WTC11 (cell line): ENCODE results near the gene RPH3AL. TPM values are rescaled to one million over a fixed set of nuclear protein-coding genes. Genes with fewer than 3 reads are reported as not detected.

Experiments used
- ATAC-seq: fragments of 200-7000 bp; cut with Tn5 transposase; 2 replicates; pipeline ENCODE4 v1.10.0; 2021; ENCODE audit warnings: mild to moderate bottlenecking, moderate library complexity
- CTCF ChIA-PET: fragments of 300-600 bp; sonication (Branson Sonifier 250); formaldehyde crosslinking; loops from one replicate; lab custom pipeline; 2021; ENCODE audit warnings: antibody characterized with exemption; lab: Charles Lee
- POLR2A ChIA-PET: fragments of 350-600 bp; sonication (Branson Sonifier 250); formaldehyde crosslinking; loops from one replicate; lab custom pipeline; 2021; ENCODE audit warnings: antibody characterized with exemption; lab: Charles Lee
- DNase-seq: peaks from one replicate; pipeline ENCODE4 v3.0.0; 2021; ENCODE audit warnings: low spot score
- H3K27ac Mint-ChIP-seq: 2 replicates; pipeline ENCODE4 v1.8.0; 2021; ENCODE audit warnings: mixed read lengths
- H3K27me3 Mint-ChIP-seq: 2 replicates; pipeline ENCODE4 v1.8.0; 2021; ENCODE audit warnings: low read depth, mild to moderate bottlenecking, moderate library complexity, mixed read lengths
- H3K36me3 Mint-ChIP-seq: 2 replicates; pipeline ENCODE4 v1.8.0; 2021; ENCODE audit warnings: mixed read lengths
- H3K4me1 Mint-ChIP-seq: 2 replicates; pipeline ENCODE4 v1.8.0; 2022; ENCODE audit warnings: mixed read lengths
- H3K4me3 Mint-ChIP-seq: 2 replicates; pipeline ENCODE4 v1.8.0; 2021; ENCODE audit warnings: mild to moderate bottlenecking, moderate library complexity, mixed read lengths
- H3K9me3 Mint-ChIP-seq: 2 replicates; pipeline ENCODE4 v1.8.0; 2021; ENCODE audit warnings: mixed read lengths
- ATF1 ChIP-seq: sonication (generic); formaldehyde crosslinking; IDR thresholded peaks from 2 replicates; pipeline ENCODE4 v1.8.1; 2023; ENCODE audit warnings: mild to moderate bottlenecking, moderate library complexity, missing genetic modification reagents
- ETV6 ChIP-seq: sonication (generic); formaldehyde crosslinking; IDR thresholded peaks from 2 replicates; pipeline ENCODE4 v1.8.1; 2022; ENCODE audit warnings: mild to moderate bottlenecking, missing genetic modification reagents
- FOXK1 ChIP-seq: sonication (generic); formaldehyde crosslinking; IDR thresholded peaks from 2 replicates; pipeline ENCODE4 v1.8.0; 2022; ENCODE audit warnings: mild to moderate bottlenecking, moderate library complexity, missing genetic modification reagents
- IRF2 ChIP-seq: sonication (generic); formaldehyde crosslinking; IDR thresholded peaks from 2 replicates; pipeline ENCODE4 v1.8.0; 2022; ENCODE audit warnings: low read depth, missing genetic modification reagents, borderline replicate concordance
- JAZF1 ChIP-seq: fragments of 250-450 bp; sonication (Bioruptor Pico); IDR thresholded peaks from 2 replicates; pipeline ENCODE4 v1.9.0; 2021; ENCODE audit warnings: moderate library complexity, mild to moderate bottlenecking, inconsistent platforms
- SMAD4 ChIP-seq: sonication (generic); formaldehyde crosslinking; IDR thresholded peaks from 2 replicates; pipeline ENCODE4 v1.8.0; 2022; ENCODE audit warnings: mild to moderate bottlenecking, missing genetic modification reagents
- ZNF138 ChIP-seq: sonication (generic); formaldehyde crosslinking; conservative IDR thresholded peaks from 2 replicates; pipeline ENCODE4 v1.8.1; 2022; ENCODE audit warnings: mild to moderate bottlenecking, moderate library complexity, missing genetic modification reagents
- ZNF232 ChIP-seq: sonication (generic); formaldehyde crosslinking; IDR thresholded peaks from 2 replicates; pipeline ENCODE4 v1.8.0; 2022; ENCODE audit warnings: mild to moderate bottlenecking, missing genetic modification reagents
- ZNF317 ChIP-seq: sonication (generic); formaldehyde crosslinking; IDR thresholded peaks from 2 replicates; pipeline ENCODE4 v1.8.1; 2023; ENCODE audit warnings: low read depth, mild to moderate bottlenecking, moderate library complexity, missing genetic modification reagents, borderline replicate concordance
- total RNA-seq: library from RNA; stranded (reverse); gene quantifications from 3 replicates; pipeline ENCODE4 v1.2.3, GENCODE V29; 2021
- TF ChIP-seq, protein P1 (sequence below): sonication (generic); formaldehyde crosslinking; IDR thresholded peaks from 2 replicates; pipeline ENCODE4 v1.8.0; 2023; ENCODE audit warnings: mild to moderate bottlenecking, missing genetic modification reagents
- TF ChIP-seq, protein P2 (sequence below): sonication (generic); formaldehyde crosslinking; IDR thresholded peaks from 2 replicates; pipeline ENCODE4 v1.8.0; 2022; ENCODE audit warnings: mild to moderate bottlenecking, missing genetic modification reagents
- TF ChIP-seq, protein P3 (sequence below): sonication (generic); formaldehyde crosslinking; IDR thresholded peaks from 2 replicates; pipeline ENCODE4 v1.8.0; 2023; ENCODE audit warnings: missing genetic modification reagents, mild to moderate bottlenecking, borderline replicate concordance
- TF ChIP-seq, protein P4 (sequence below): sonication (generic); formaldehyde crosslinking; IDR thresholded peaks from 2 replicates; pipeline ENCODE4 v1.8.1; 2023; ENCODE audit warnings: mild to moderate bottlenecking, moderate library complexity, missing genetic modification reagents
- TF ChIP-seq, protein P5 (sequence below): fragments of 250-450 bp; sonication (Bioruptor Pico); conservative IDR thresholded peaks from 2 replicates; pipeline ENCODE4 v1.9.0; 2021; ENCODE audit warnings: mild to moderate bottlenecking

RPH3AL gene
- total RNA-seq, 1 experiment from 2014 or later = 2.0 TPM

DNA sequence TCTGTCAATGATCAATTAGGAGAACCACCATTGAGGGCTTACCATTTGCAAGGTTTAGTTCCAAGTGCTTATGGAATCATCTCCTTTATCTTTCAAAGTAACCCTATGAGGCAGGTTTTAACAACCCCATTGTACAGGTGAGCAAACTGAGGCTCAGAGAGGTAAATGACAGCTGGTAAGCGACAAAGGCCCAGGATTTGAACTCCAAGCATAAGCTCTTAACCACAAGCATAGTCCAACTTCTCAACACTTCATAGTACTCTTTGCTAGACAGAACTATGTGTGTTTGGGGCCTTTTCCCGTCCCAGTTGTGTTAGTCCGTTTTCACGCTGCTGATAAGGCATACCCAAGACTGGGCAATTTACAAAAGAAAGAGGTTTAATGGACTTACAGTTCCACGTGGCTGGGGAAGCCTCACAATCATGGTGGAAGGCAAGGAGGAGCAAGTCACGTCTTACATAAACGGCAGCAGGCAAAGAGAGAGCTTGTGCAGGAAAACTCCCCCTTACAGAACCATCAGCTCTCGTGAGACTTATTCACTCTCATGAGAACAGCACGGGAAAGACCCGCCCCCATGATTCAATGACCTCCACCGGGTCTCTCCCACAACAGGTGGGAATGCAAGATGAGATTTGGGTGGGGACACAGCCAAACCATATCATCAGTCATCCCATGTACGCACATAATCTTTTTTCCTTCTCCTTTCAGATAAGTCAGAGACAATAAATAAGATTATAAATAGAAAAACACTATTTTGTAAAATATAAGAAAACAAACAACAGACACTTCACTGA lies 6.4 kb downstream of the RPH3AL start (continued):
- TF ChIP-seq SMAD4 (CRISPR knock-in tag) (no peak), ATF1 (CRISPR knock-in tag) (no peak), ZNF138 (CRISPR knock-in tag) (no peak), ETV6 (CRISPR knock-in tag) (no peak), ZNF232 (CRISPR knock-in tag) (no peak)

DNA sequence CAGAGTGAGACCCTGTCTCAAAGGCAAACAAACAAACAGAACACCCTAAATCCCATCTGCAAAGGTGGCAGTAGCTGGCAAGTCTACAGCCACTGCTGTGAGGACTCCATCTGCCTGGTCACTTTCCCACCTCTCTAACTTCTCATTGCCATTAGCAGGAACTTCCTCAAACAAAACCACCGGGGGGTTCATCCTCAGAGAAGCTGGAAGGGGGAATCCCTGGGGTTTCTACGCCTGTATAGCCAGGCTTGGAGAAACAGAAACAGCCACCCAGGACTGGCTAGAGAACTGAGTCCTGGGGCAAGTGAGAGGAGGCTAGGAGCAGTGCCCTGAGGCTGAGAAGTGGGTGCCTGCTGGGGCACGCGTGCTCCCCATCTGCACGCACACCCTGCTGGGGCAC lies 7.3 kb downstream of the RPH3AL start:
- ChIA-PET POLR2A (no interaction called here), CTCF (no interaction called here)
- DNase-seq (no peak), ATAC-seq (no peak)
- Mint-ChIP-seq H3K27me3 (no peaks in the 10 kb centered on the region), H3K36me3 (no peaks in the 10 kb centered on the region), H3K4me1 (no peaks in the 10 kb centered on the region), H3K4me3 (no peak overlapping the region), H3K27ac (no peak overlapping the region), H3K9me3 (peaks cover 11% of the 10 kb centered on the region)
- TF ChIP-seq IRF2 (CRISPR knock-in tag) = no peak
- TF ChIP-seq, protein P1, sequence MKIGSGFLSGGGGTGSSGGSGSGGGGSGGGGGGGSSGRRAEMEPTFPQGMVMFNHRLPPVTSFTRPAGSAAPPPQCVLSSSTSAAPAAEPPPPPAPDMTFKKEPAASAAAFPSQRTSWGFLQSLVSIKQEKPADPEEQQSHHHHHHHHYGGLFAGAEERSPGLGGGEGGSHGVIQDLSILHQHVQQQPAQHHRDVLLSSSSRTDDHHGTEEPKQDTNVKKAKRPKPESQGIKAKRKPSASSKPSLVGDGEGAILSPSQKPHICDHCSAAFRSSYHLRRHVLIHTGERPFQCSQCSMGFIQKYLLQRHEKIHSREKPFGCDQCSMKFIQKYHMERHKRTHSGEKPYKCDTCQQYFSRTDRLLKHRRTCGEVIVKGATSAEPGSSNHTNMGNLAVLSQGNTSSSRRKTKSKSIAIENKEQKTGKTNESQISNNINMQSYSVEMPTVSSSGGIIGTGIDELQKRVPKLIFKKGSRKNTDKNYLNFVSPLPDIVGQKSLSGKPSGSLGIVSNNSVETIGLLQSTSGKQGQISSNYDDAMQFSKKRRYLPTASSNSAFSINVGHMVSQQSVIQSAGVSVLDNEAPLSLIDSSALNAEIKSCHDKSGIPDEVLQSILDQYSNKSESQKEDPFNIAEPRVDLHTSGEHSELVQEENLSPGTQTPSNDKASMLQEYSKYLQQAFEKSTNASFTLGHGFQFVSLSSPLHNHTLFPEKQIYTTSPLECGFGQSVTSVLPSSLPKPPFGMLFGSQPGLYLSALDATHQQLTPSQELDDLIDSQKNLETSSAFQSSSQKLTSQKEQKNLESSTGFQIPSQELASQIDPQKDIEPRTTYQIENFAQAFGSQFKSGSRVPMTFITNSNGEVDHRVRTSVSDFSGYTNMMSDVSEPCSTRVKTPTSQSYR (CRISPR knock-in tag) = no peak
- TF ChIP-seq ZNF317 = no peak
- TF ChIP-seq, protein P2, sequence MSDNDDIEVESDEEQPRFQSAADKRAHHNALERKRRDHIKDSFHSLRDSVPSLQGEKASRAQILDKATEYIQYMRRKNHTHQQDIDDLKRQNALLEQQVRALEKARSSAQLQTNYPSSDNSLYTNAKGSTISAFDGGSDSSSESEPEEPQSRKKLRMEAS (CRISPR knock-in tag) = no peak
- TF ChIP-seq JAZF1 (CRISPR knock-in tag) = no peak
- TF ChIP-seq, protein P3, sequence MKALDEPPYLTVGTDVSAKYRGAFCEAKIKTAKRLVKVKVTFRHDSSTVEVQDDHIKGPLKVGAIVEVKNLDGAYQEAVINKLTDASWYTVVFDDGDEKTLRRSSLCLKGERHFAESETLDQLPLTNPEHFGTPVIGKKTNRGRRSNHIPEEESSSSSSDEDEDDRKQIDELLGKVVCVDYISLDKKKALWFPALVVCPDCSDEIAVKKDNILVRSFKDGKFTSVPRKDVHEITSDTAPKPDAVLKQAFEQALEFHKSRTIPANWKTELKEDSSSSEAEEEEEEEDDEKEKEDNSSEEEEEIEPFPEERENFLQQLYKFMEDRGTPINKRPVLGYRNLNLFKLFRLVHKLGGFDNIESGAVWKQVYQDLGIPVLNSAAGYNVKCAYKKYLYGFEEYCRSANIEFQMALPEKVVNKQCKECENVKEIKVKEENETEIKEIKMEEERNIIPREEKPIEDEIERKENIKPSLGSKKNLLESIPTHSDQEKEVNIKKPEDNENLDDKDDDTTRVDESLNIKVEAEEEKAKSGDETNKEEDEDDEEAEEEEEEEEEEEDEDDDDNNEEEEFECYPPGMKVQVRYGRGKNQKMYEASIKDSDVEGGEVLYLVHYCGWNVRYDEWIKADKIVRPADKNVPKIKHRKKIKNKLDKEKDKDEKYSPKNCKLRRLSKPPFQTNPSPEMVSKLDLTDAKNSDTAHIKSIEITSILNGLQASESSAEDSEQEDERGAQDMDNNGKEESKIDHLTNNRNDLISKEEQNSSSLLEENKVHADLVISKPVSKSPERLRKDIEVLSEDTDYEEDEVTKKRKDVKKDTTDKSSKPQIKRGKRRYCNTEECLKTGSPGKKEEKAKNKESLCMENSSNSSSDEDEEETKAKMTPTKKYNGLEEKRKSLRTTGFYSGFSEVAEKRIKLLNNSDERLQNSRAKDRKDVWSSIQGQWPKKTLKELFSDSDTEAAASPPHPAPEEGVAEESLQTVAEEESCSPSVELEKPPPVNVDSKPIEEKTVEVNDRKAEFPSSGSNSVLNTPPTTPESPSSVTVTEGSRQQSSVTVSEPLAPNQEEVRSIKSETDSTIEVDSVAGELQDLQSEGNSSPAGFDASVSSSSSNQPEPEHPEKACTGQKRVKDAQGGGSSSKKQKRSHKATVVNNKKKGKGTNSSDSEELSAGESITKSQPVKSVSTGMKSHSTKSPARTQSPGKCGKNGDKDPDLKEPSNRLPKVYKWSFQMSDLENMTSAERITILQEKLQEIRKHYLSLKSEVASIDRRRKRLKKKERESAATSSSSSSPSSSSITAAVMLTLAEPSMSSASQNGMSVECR = no peak
- TF ChIP-seq, protein P4, sequence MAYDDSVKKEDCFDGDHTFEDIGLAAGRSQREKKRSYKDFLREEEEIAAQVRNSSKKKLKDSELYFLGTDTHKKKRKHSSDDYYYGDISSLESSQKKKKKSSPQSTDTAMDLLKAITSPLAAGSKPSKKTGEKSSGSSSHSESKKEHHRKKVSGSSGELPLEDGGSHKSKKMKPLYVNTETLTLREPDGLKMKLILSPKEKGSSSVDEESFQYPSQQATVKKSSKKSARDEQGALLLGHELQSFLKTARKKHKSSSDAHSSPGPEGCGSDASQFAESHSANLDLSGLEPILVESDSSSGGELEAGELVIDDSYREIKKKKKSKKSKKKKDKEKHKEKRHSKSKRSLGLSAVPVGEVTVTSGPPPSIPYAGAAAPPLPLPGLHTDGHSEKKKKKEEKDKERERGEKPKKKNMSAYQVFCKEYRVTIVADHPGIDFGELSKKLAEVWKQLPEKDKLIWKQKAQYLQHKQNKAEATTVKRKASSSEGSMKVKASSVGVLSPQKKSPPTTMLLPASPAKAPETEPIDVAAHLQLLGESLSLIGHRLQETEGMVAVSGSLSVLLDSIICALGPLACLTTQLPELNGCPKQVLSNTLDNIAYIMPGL = no peak

DNA sequence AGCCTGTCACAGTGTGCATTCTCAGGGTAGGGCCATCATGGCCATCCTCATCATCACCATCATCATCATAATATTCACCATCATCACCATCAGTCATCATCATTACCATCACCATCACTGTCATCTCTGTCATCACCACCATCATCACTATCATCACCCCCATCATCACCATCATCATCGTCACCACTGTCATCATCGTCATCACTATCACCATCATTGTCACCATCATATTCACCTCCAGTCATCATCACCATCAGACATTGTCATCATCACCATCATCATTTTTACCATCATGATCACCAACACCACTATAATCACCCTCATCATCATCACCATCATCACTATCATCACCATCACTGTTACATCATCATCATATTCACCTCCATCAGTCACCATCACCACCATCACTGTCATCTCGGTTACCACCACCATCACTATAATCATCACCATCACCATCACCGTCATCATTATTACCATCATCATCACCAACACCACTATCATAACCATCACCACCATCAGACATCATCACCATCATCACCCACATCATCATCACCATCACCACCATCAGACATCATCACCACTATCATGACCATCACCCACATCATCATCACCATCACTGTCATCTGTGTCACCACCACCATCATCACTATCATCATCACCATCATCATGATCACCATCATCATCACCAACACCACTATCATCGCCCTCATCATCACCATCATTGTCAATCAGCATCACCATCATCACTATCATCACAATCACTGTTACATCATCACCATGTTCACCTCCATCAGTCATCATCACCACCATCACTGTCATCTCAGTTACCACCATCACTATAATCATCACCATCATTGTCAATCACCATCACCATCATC lies 8.5 kb downstream of the RPH3AL start:
- no peak for ATAC-seq
- no peak overlapping the region for H3K4me3 Mint-ChIP-seq
- no peaks in the 10 kb centered on the region for H3K27me3 Mint-ChIP-seq
- TF ChIP-seq, protein P5, sequence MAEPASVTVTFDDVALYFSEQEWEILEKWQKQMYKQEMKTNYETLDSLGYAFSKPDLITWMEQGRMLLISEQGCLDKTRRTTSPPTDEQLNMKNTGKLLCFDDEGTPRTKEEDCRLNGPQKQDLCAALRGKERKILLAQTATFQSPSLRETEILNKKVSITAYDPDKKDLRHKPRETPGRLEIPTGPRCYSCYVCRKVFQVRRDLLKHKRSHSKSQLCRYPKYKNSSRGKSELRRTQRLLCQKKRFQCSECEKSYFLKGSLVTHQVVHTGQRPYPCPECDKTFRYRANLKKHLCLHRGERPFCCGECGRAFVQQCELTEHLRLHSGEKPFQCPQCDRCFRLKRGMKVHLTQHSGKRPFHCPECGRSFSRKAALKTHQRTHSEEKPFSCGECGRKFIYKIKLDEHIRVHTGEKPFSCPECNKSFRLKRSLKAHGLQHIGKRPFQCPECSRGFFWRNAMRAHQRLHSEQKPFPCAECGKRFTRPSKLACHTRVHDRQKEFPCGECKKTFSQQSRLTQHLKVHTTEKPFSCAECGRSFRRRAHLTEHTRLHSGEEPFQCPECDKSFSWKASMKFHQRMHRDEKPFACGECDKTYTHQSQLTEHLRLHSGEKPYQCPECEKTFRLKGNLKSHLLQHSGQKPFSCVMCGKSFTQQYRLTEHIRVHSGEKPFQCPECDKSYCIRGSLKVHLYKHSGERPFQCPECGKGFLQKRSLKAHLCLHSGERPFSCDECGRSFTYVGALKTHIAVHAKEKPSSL = no peak
- no peak for TF ChIP-seq FOXK1
- TF ChIP-seq, all 79 proteins: peak for 0
- Mint-ChIP-seq H3K27ac (no peak overlapping the region; the same call in 1 of the 2 replicates), H3K36me3 (no peaks in the 10 kb centered on the region), H3K9me3 (peaks cover 11% of the 10 kb centered on the region), H3K4me1 (no peaks in the 10 kb centered on the region)
- POLR2A ChIA-PET = no interaction called here
- DNase-seq = no peak
- CTCF ChIA-PET = no interaction called here
